RWPE2 (cell line): ENCODE results near the gene TENM4.

Source experiments
- ATAC-seq: fragments of 200-7000 bp; cut with Tn5 transposase; 3 replicates; pipeline ENCODE4 v1.9.1; 2021; ENCODE audit warnings: low read depth
- DNase-seq: peaks from one replicate; pipeline ENCODE4 v3.0.0-alpha.2; 2020; ENCODE audit warnings: low spot score
- H3K27ac ChIP-seq: fragments of 450-650 bp; 2 replicates; pipeline ENCODE4 v1.5.1; 2017; ENCODE audit warnings: mild to moderate bottlenecking; ENCODE audit not compliant: poor library complexity, severe bottlenecking
- H3K27me3 ChIP-seq: fragments of 250-450 bp; sonication (Bioruptor Pico); 2 replicates; pipeline ENCODE4 v1.5.1; 2021; ENCODE audit warnings: mild to moderate bottlenecking, moderate library complexity; ENCODE audit not compliant: insufficient read depth, poor library complexity, severe bottlenecking
- H3K36me3 ChIP-seq: fragments of 250-450 bp; sonication (Bioruptor Pico); 2 replicates; pipeline ENCODE4 v1.5.1; 2020; ENCODE audit warnings: low read depth, mild to moderate bottlenecking, moderate library complexity
- H3K4me1 ChIP-seq: fragments of 250-450 bp; sonication (Bioruptor Pico); 2 replicates; pipeline ENCODE4 v1.5.1; 2021; ENCODE audit warnings: mild to moderate bottlenecking, moderate library complexity; ENCODE audit not compliant: insufficient read depth, poor library complexity, severe bottlenecking
- H3K4me3 ChIP-seq: fragments of 250-450 bp; sonication (Bioruptor Pico); 2 replicates; pipeline ENCODE4 v1.5.1; 2021; ENCODE audit warnings: mild to moderate bottlenecking, moderate library complexity; ENCODE audit not compliant: severe bottlenecking
- H3K9me3 ChIP-seq: fragments of 250-450 bp; sonication (Bioruptor Pico); 2 replicates; pipeline ENCODE4 v1.5.1; 2021; ENCODE audit warnings: mild to moderate bottlenecking, moderate library complexity; ENCODE audit not compliant: severe bottlenecking
- TF ChIP-seq, protein P1 (sequence below): fragments of 450-650 bp; IDR thresholded peaks from one replicate; pipeline ENCODE4 v1.5.1; 2017; ENCODE audit warnings: mild to moderate bottlenecking, moderate library complexity; ENCODE audit not compliant: poor library complexity, severe bottlenecking

The TENM4 gene

DNA sequence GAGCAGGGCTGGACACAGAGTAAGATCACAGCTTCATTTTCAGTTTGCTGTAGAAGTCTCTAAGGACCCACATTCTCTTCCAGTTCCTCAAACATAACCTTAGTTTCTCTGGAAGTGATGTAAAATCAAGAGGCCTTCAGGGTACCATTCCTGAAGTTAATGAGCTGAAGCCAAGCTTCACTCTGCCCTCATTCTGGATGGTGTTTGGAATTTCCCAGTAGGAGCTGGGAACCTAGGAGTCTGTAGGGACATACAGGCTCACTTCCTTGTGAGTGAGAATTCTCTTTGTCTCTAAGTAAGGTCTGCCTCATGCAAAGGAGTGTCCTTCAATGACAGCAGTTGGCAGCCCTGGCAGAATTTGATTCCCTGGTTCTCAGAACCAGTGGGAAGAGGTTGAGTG, 723.8 kb downstream of the TENM4 start:
- Histone ChIP-seq H3K4me3 (no peak overlapping the region), H3K9me3 (no peaks in the 10 kb centered on the region), H3K27me3 (no peaks in the 10 kb centered on the region), H3K27ac (no peak overlapping the region), H3K4me1 (peaks cover 14% of the 10 kb centered on the region), H3K36me3 (no peaks in the 10 kb centered on the region)
- TF ChIP-seq, protein P1, sequence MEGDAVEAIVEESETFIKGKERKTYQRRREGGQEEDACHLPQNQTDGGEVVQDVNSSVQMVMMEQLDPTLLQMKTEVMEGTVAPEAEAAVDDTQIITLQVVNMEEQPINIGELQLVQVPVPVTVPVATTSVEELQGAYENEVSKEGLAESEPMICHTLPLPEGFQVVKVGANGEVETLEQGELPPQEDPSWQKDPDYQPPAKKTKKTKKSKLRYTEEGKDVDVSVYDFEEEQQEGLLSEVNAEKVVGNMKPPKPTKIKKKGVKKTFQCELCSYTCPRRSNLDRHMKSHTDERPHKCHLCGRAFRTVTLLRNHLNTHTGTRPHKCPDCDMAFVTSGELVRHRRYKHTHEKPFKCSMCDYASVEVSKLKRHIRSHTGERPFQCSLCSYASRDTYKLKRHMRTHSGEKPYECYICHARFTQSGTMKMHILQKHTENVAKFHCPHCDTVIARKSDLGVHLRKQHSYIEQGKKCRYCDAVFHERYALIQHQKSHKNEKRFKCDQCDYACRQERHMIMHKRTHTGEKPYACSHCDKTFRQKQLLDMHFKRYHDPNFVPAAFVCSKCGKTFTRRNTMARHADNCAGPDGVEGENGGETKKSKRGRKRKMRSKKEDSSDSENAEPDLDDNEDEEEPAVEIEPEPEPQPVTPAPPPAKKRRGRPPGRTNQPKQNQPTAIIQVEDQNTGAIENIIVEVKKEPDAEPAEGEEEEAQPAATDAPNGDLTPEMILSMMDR: no peak
- DNase-seq (no peak), ATAC-seq (no peak)

DNA sequence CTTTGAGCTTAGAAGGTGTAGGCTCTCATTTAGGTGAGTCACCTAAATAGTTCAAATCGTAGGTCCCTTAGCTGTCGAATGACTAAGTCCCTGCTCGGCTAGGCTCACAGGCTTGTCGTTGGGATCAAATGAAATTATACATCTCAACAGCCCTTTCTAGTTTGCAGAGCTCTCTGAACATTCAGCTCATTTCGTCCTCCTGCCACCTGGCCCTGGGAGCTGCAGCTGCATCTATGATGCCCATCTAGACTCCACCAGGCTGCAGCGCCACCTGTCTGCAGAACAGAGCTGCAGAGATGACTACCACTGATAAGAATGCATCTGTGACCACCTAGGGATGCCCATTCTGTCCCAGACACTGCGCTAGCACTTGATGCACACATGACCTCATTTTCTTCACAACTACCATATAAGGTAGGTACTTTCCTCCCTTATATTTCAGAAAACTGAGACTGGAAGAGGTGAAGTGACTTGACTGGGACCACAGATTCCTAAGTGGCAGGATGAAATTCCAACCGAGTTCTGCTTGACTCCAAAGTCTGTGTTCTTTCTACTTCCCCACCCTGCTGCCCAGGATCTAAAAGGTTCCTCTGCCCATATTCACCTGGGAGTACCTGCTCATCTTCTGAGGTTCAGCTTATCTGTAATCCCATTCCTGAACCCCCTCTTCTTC, 725.1 kb downstream of the TENM4 start:
- no peaks in the 10 kb centered on the region for H3K27me3 ChIP-seq
- peaks cover 14% of the 10 kb centered on the region for H3K4me1 ChIP-seq
- DNase-seq: peak; percentile 89
- TF ChIP-seq, protein P1: peak; percentile 91
- peak; percentile 97 for ATAC-seq
- H3K4me3 ChIP-seq: no peak overlapping the region
- H3K27ac ChIP-seq: peak overlapping the region; percentile 63
- no peaks in the 10 kb centered on the region for H3K9me3 ChIP-seq
- no peaks in the 10 kb centered on the region for H3K36me3 ChIP-seq

DNA sequence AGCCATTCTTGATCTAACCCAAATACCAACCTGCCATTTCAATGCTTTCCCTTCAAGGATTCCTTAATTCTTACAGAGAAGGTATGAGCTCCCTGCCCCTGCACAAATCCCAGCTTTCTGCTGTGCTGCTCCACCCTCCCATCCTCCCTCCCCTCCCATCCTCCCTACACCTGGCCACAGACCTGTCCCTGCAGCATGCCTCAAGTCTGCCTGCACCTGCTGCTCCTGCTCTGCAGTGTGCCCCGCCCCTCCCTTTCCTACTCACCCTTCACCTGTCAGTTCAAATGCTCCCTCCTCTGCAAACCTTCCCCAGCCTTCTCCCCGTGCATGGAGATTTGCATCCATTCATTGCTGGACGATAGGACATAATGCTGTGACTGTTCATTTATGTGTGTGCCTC, 726.3 kb downstream of the TENM4 start:
- H3K36me3 ChIP-seq: no peaks in the 10 kb centered on the region
- DNase-seq: no peak
- peaks cover 14% of the 10 kb centered on the region for H3K4me1 ChIP-seq
- H3K4me3 ChIP-seq: no peak overlapping the region
- TF ChIP-seq, protein P1: no peak
- ATAC-seq: no peak
- peak overlapping the region; percentile 63 for H3K27ac ChIP-seq
- H3K9me3 ChIP-seq: no peaks in the 10 kb centered on the region
- H3K27me3 ChIP-seq: no peaks in the 10 kb centered on the region

DNA sequence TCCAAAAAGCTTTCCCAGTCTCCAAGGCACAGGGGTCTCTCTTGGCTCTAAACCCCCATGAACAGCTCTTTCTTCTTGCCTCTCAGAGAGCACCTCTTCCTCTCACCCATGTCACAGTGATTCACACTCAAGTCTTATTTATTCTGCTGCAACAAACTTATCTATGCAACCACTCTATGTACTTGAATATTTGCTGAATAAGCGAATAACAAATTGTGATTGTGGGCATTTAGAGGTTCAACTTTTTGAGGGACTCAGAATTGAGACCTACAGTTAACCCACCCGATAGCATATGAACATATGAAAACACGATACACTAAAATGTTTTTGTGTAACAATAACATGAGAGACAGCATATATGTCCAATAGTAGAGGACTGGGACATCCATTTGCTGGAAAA, 729.1 kb downstream of the TENM4 start:
- no peak for ATAC-seq
- no peak for DNase-seq
- TF ChIP-seq, protein P1: no peak
- Histone ChIP-seq H3K4me1 (peaks cover 21% of the 10 kb centered on the region), H3K27me3 (no peaks in the 10 kb centered on the region), H3K4me3 (no peak overlapping the region), H3K27ac (no peak overlapping the region), H3K36me3 (no peaks in the 10 kb centered on the region), H3K9me3 (no peaks in the 10 kb centered on the region)

DNA sequence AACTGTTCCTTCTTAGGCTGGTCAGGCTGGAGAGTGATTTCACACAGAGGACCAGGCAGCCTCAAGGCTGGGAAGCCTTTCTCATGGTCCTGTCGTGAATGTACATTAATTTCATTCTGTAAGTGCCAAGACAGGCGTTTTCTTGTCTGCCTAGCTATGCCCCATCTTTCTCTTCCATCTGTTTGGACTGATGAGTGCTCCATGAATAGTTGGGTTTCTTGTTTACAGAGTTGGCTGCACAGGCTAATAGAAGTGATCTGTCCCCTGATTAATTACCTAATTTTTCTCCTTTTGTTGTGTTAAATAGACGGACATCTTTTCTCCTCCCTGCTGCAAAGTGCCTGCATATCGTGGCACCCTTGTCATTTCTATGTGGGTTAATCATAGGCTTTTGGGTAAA, 730.4 kb downstream of the TENM4 start:
- DNase-seq (no peak), ATAC-seq (no peak)
- Histone ChIP-seq H3K4me3 (no peak overlapping the region), H3K4me1 (peaks cover 12% of the 10 kb centered on the region), H3K27me3 (no peaks in the 10 kb centered on the region), H3K27ac (no peak overlapping the region), H3K36me3 (no peaks in the 10 kb centered on the region), H3K9me3 (no peaks in the 10 kb centered on the region)
- TF ChIP-seq, protein P1: no peak
